Hepatocyte (in vitro differentiated cells): ENCODE results near the gene STRN. TPM values are rescaled to one million over a fixed set of nuclear protein-coding genes. Genes with fewer than 3 reads are reported as not detected.

Experiments
- DNase-seq: peaks from one replicate; pipeline ENCODE4 v3.0.0-alpha.2; 2016; ENCODE audit warnings: low spot score
- H2AFZ ChIP-seq: fragments of 200-600 bp; sonication (generic); 2 replicates; pipeline ENCODE4 v1.6.0; 2016; ENCODE audit warnings: antibody characterized with exemption, mild to moderate bottlenecking
- H3K27ac ChIP-seq: fragments of 200-600 bp; sonication (generic); 2 replicates; pipeline ENCODE4 v1.5.1; 2016; ENCODE audit warnings: mild to moderate bottlenecking
- H3K27me3 ChIP-seq: fragments of 200-600 bp; sonication (generic); 2 replicates; pipeline ENCODE4 v1.6.1; 2016
- H3K36me3 ChIP-seq: fragments of 200-600 bp; sonication (generic); replicated peaks from 2 replicates; pipeline ENCODE4 v1.5.1; 2016; ENCODE audit warnings: low read depth; ENCODE audit not compliant: insufficient read depth
- H3K4me1 ChIP-seq: fragments of 200-600 bp; sonication (generic); 2 replicates; pipeline ENCODE4 v1.5.1; 2016; ENCODE audit warnings: mild to moderate bottlenecking, moderate library complexity; ENCODE audit not compliant: insufficient read depth
- H3K4me2 ChIP-seq: fragments of 200-600 bp; sonication (generic); 2 replicates; pipeline ENCODE4 v1.6.0; 2016
- H3K4me3 ChIP-seq: fragments of 200-600 bp; sonication (generic); 2 replicates; pipeline ENCODE4 v1.5.1; 2016; ENCODE audit warnings: mild to moderate bottlenecking
- H3K79me2 ChIP-seq: fragments of 200-600 bp; sonication (generic); 2 replicates; pipeline ENCODE4 v1.6.0; 2017; ENCODE audit warnings: mild to moderate bottlenecking
- H3K9me2 ChIP-seq: fragments of 200-600 bp; sonication (generic); replicated peaks from 2 replicates; pipeline ENCODE4 v1.6.0; 2017; ENCODE audit warnings: mild to moderate bottlenecking; ENCODE audit not compliant: insufficient read depth
- H3K9me3 ChIP-seq: fragments of 200-600 bp; sonication (generic); 2 replicates; pipeline ENCODE4 v1.5.1; 2016; ENCODE audit warnings: low read depth, mild to moderate bottlenecking
- H4K20me1 ChIP-seq: fragments of 200-600 bp; sonication (generic); 2 replicates; pipeline ENCODE4 v1.6.0; 2016; ENCODE audit warnings: mild to moderate bottlenecking; ENCODE audit not compliant: insufficient read depth, poor library complexity, severe bottlenecking
- CTCF ChIP-seq: fragments of 200-600 bp; sonication (generic); IDR thresholded peaks from 2 replicates; pipeline ENCODE4 v1.5.1; 2016; ENCODE audit warnings: antibody characterized with exemption, mild to moderate bottlenecking; ENCODE audit not compliant: poor library complexity
- EZH2 ChIP-seq: fragments of 200-600 bp; sonication (generic); IDR thresholded peaks from 2 replicates; pipeline ENCODE4 v1.6.1; 2016; ENCODE audit warnings: antibody characterized with exemption, mild to moderate bottlenecking, borderline replicate concordance
- EZH2phosphoT487 ChIP-seq: fragments of 200-600 bp; sonication (generic); IDR thresholded peaks from one replicate; pipeline ENCODE4 v1.6.1; 2018; ENCODE audit warnings: antibody characterized with exemption, mild to moderate bottlenecking, low read depth, moderate library complexity; ENCODE audit not compliant: unreplicated experiment, severe bottlenecking
- WGBS: methylation state at CpG from one replicate; pipeline ENCODE4 v1.1.6; 2016; ENCODE audit warnings: low lambda C conversion rate; ENCODE audit errors: missing lambda C conversion rate; 5-methylcytosine and 5-hydroxymethylcytosine counted together
- polyA plus RNA-seq: library from polyadenylated mRNA; unstranded; fragments of >200 nt; fragmentation: Nextera tagmentation; extraction: Ambion mirVana; gene quantifications from 2 replicates; pipeline ENCODE4 v1.2.1, GENCODE V29; 2016
- total RNA-seq: library from RNA; depleted of rRNA; stranded (reverse); fragments of >200 nt; gene quantifications from 2 replicates; pipeline ENCODE4 v1.2.3, GENCODE V29; 2014

The STRN gene
- total and polyA plus RNA-seq, 2 experiments from 2014 or later = 4.4 to 13.9 TPM

GRCh38 chr2:36963734-36964133, 2.6 kb downstream of the STRN start:
- Histone ChIP-seq H3K36me3 (no peaks in the 10 kb centered on the region), H2AFZ (no peak overlapping the region), H3K4me2 (peak overlapping the region; percentile 80), H3K9me3 (no peaks in the 10 kb centered on the region), H4K20me1 (no peaks in the 10 kb centered on the region), H3K27me3 (no peaks in the 10 kb centered on the region), H3K4me1 (peaks cover 9% of the 10 kb centered on the region), H3K9me2 (no peaks in the 10 kb centered on the region), H3K27ac (no peak overlapping the region), H3K79me2 (peaks cover 55% of the 10 kb centered on the region), H3K4me3 (no peak overlapping the region)
- TF ChIP-seq CTCF (no peak), EZH2 (no peak), EZH2phosphoT487 (no peak)
- DNase-seq = no peak
- 97% methylated on average over 4 of the region's 4 CpGs for WGBS

- no peak overlapping the region for H3K4me3 ChIP-seq
- no peaks in the 10 kb centered on the region for H4K20me1 ChIP-seq
- no peak for TF ChIP-seq EZH2phosphoT487
- no peak for TF ChIP-seq EZH2
- TF ChIP-seq CTCF = no peak
- no peaks in the 10 kb centered on the region for H3K9me3 ChIP-seq
- peaks cover 9% of the 10 kb centered on the region for H3K4me1 ChIP-seq
- peak; percentile 26 for DNase-seq
- no peak overlapping the region for H3K27ac ChIP-seq
- H3K4me2 ChIP-seq = peak overlapping the region; percentile 4
- H3K79me2 ChIP-seq = peaks cover 61% of the 10 kb centered on the region
- WGBS = 63% methylated on average over 4 of the region's 4 CpGs
- H3K27me3 ChIP-seq = no peaks in the 10 kb centered on the region
- H2AFZ ChIP-seq = no peak overlapping the region
- H3K9me2 ChIP-seq = no peaks in the 10 kb centered on the region
- H3K36me3 ChIP-seq = no peaks in the 10 kb centered on the region
These were observed 3.2 kb downstream of the STRN start for GRCh38 chr2:36963106-36963505.

- peaks cover 82% of the 10 kb centered on the region for H3K79me2 ChIP-seq
- no peaks in the 10 kb centered on the region for H3K9me2 ChIP-seq
- H3K27ac ChIP-seq = no peak overlapping the region
- peaks cover 9% of the 10 kb centered on the region for H3K4me1 ChIP-seq
- H3K9me3 ChIP-seq = no peaks in the 10 kb centered on the region
- no peaks in the 10 kb centered on the region for H3K27me3 ChIP-seq
- H2AFZ ChIP-seq = no peak overlapping the region
- H3K4me2 ChIP-seq = no peak overlapping the region
- DNase-seq = no peak
- WGBS = 94% methylated on average over 5 of the region's 5 CpGs
- no peak overlapping the region for H3K4me3 ChIP-seq
- no peaks in the 10 kb centered on the region for H4K20me1 ChIP-seq
- TF ChIP-seq EZH2phosphoT487 (no peak), EZH2 (no peak), CTCF (no peak)
- no peaks in the 10 kb centered on the region for H3K36me3 ChIP-seq
These were observed 5.6 kb downstream of the STRN start for GRCh38 chr2:36960773-36961172.
